ENCODE data around the gene ARHGDIG. TPM values are rescaled to one million over a fixed set of nuclear protein-coding genes. Genes with fewer than 3 reads are reported as not detected.

The ARHGDIG gene
- total and polyA plus RNA-seq, 9 of the 15 experiments (the other 6 are each of a cell fraction or from before 2014, with no cell fraction given) = 0.36 to 2.5 (median 0.64) TPM; not detected in 2

DNA sequence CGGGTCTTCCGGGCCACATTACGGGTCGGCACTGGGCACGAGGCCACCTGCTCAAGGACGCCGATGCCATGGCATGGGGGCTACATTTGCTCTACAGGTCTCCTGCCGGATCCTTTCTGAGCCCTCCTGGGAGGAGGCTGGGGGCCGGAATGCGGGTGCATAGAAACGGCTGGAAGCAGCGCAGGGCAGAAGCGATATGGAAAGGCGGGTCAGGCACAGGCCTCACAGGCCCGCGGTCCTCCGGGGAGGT, 43.7 kb downstream of the ARHGDIG start (continued):
- no peak for TF ChIP-seq NR4A1 (CRISPR knock-in tag; IDR thresholded peaks at IDR 0.05)
- TF ChIP-seq NR4A1 (tag; IDR thresholded peaks at IDR 0.05) = 0 out of 2 replicates have a peak, but pooled peaks have one; percentile 36
- TF ChIP-seq ETV6 (IDR thresholded peaks at IDR 0.05; ENCODE audit: borderline replicate concordance in 1 of 2, low read depth in 2 of 2, low read length in 1 of 2) = no peak
- no peak for TF ChIP-seq ETV6 (CRISPR knock-in tag; IDR thresholded peaks at IDR 0.05; ENCODE audit: borderline replicate concordance)
- TF ChIP-seq, protein P1, sequence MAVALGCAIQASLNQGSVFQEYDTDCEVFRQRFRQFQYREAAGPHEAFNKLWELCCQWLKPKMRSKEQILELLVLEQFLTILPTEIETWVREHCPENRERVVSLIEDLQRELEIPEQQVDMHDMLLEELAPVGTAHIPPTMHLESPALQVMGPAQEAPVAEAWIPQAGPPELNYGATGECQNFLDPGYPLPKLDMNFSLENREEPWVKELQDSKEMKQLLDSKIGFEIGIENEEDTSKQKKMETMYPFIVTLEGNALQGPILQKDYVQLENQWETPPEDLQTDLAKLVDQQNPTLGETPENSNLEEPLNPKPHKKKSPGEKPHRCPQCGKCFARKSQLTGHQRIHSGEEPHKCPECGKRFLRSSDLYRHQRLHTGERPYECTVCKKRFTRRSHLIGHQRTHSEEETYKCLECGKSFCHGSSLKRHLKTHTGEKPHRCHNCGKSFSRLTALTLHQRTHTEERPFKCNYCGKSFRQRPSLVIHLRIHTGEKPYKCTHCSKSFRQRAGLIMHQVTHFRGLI (CRISPR knock-in tag; IDR thresholded peaks at IDR 0.05) = no peak
- TF ChIP-seq BACH1 (tag; IDR thresholded peaks at IDR 0.05) = no peak
- TF ChIP-seq ZNF589 (CRISPR knock-in tag; IDR thresholded peaks at IDR 0.05; ENCODE audit: low read depth) = no peak
- TF ChIP-seq ZNF23 (CRISPR knock-in tag; IDR thresholded peaks at IDR 0.05) = no peak
- no peak for TF ChIP-seq THAP12 (CRISPR knock-in tag; IDR thresholded peaks at IDR 0.05)
- no peak for TF ChIP-seq HMGXB4 (CRISPR knock-in tag; IDR thresholded peaks at IDR 0.05)
- no peak for TF ChIP-seq MYC (IDR thresholded peaks at IDR 0.05; ENCODE audit: low read depth, low read length)
- 0 out of 2 replicates have a peak, but pooled peaks have one; percentile 24 for TF ChIP-seq MYC (CRISPR knock-in tag; IDR thresholded peaks at IDR 0.05; ENCODE audit: borderline replicate concordance, low read depth)
- no peak for TF ChIP-seq ZBTB8A (IDR thresholded peaks at IDR 0.05; ENCODE audit: partially characterized antibody)
- TF ChIP-seq ZKSCAN1 (IDR thresholded peaks at IDR 0.05; ENCODE audit: low read depth, low read length) = no peak
- no peak for TF ChIP-seq HDAC3 (IDR thresholded peaks at IDR 0.05; ENCODE audit: borderline replicate concordance, partially characterized antibody)
- TF ChIP-seq NRF1 (conservative IDR thresholded peaks at IDR 0.05 in 1 of 2, IDR thresholded peaks at IDR 0.05 in 1 of 2) = no peak
- no peak for TF ChIP-seq NUFIP1 (IDR thresholded peaks at IDR 0.05; ENCODE audit: partially characterized antibody)
- no peak for TF ChIP-seq SMARCA5 (IDR thresholded peaks at IDR 0.05)
- no peak for TF ChIP-seq NCOA1 (IDR thresholded peaks at IDR 0.05; ENCODE audit: low read depth)
- TF ChIP-seq CBX8 (IDR thresholded peaks at IDR 0.05; ENCODE audit: borderline replicate concordance, extremely low read depth, low read depth, low read length, poor library complexity, severe bottlenecking) = no peak
- no peak for TF ChIP-seq THRB (CRISPR knock-in tag; conservative IDR thresholded peaks at IDR 0.05)
- TF ChIP-seq ZFX (CRISPR knock-in tag; IDR thresholded peaks at IDR 0.05) = peak; percentile 89
- TF ChIP-seq POLR3G (IDR thresholded peaks at IDR 0.05; ENCODE audit: extremely low read depth, insufficient read length, insufficient replicate concordance) = no peak
- no peak for TF ChIP-seq FOXM1 (IDR thresholded peaks at IDR 0.05; ENCODE audit: low read depth)
- TF ChIP-seq FOXM1 (CRISPR knock-in tag; IDR thresholded peaks at IDR 0.05; ENCODE audit: low read depth) = no peak
